Transverse colon (tissue), 4 donors: Measurements from ENCODE around the gene TNFSF9.

ENCODE experiments used
- POLR2A ChIP-seq: fragments of 450-650 bp; IDR thresholded peaks from one replicate; pipeline ENCODE4 v1.6.1; 2016; ENCODE audit warnings: antibody characterized with exemption, mild to moderate bottlenecking, moderate library complexity
- POLR2AphosphoS5 ChIP-seq, 3 donors: sonication (generic); formaldehyde crosslinking; IDR thresholded peaks; one replicate each; pipeline ENCODE4 v1.6.1; 2016; ENCODE audit warnings: antibody characterized with exemption in 3 of 3
- TF ChIP-seq, protein P1 (sequence below), 5 experiments: fragments of 200-600 bp in 3 of 5; fragments of 450-650 bp in 2 of 5; sonication (generic) in 3 of 5; IDR thresholded peaks; 1 replicate in 2 of 5; 2 replicates in 3 of 5; pipeline ENCODE4 v1.5.1; 2016 to 2017; ENCODE audit warnings: antibody characterized with exemption in 5 of 5, inconsistent platforms in 3 of 5, mild to moderate bottlenecking in 2 of 5, moderate library complexity in 1 of 5

DNA sequence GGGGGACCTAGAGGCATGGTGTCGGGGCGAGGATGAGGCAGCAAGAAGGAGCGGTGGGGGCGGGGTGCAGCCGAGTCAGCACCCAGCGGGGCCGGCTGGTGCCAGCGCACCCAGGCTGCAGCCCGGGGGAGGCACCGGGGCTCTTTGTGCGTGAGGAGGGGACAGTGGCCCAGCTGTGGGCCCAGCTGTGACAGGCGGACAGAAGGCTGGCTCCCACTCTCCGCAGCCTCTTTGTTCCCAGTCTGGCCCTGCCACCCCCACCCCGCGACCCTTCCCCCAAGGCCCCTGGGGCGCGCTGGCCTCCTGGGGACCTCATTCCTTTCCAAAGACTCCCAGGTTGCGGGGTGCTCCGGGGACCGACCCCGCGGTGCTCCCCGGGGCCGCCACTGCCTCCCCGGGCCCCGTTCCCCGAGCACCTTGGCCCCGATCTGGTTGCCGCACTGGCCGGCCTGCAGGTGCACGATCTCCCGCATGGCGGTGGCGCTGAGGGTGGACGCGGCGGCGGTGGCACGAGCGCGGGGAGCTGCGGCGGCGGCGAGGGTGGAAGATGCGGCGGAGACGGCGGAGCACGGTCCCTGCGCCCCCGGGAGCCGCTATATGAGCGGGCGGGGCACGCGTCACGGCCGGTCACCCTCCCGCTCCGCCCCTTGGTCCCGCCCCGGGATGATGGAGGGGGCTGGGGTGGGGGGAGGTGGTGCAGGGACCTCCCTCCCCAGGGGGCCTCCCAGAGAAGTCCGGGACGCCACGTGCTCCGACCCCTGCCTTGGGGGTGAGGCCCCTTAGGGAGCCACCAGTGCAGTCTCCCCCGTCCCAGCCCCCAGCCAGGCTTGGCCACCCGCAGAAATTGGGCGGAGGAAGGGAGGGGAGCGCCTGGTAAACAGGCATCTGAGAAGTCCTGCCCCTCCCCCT lies 28.8 kb upstream of the TNFSF9 start, which contains the start of gene TUBB4A:
- TF ChIP-seq POLR2A (no peak), POLR2AphosphoS5 (IDR thresholded peaks at IDR 0.05) (no peak)
- TF ChIP-seq, protein P1, sequence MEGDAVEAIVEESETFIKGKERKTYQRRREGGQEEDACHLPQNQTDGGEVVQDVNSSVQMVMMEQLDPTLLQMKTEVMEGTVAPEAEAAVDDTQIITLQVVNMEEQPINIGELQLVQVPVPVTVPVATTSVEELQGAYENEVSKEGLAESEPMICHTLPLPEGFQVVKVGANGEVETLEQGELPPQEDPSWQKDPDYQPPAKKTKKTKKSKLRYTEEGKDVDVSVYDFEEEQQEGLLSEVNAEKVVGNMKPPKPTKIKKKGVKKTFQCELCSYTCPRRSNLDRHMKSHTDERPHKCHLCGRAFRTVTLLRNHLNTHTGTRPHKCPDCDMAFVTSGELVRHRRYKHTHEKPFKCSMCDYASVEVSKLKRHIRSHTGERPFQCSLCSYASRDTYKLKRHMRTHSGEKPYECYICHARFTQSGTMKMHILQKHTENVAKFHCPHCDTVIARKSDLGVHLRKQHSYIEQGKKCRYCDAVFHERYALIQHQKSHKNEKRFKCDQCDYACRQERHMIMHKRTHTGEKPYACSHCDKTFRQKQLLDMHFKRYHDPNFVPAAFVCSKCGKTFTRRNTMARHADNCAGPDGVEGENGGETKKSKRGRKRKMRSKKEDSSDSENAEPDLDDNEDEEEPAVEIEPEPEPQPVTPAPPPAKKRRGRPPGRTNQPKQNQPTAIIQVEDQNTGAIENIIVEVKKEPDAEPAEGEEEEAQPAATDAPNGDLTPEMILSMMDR (IDR thresholded peaks at IDR 0.05), result no peak
